H1 (cell line): ENCODE data around the gene NDEL1. TPM values are rescaled to one million over a fixed set of nuclear protein-coding genes. Genes with fewer than 3 reads are reported as not detected.

Experiments
- CTCF ChIA-PET: fragments of 300-600 bp; sonication (Branson Sonifier 250); formaldehyde crosslinking; loops from one replicate; lab custom pipeline; 2021; ENCODE audit not compliant: partially characterized antibody; lab: Charles Lee
- POLR2A ChIA-PET: fragments of 300-600 bp; sonication (Branson Sonifier 250); formaldehyde crosslinking; loops from one replicate; lab custom pipeline; 2021; ENCODE audit warnings: inconsistent platforms; ENCODE audit not compliant: partially characterized antibody; lab: Charles Lee
- DNase-seq, 2 experiments: peaks; one replicate each; pipeline versions ENCODE4 v3.0.0 to v3.0.0-alpha.2; 2010 to 2022; ENCODE audit warnings: low spot score in 2 of 2, low read depth in 1 of 2, mixed read lengths in 1 of 2
- FAIRE-seq: peaks from 2 replicates; lab custom pipeline; 2011; peaks lifted over from hg19 to GRCh38; lab: Jason Lieb, UNC
- H2AFZ ChIP-seq: 2 replicates; pipeline ENCODE4 v1.8.1; 2012; ENCODE audit warnings: low read length, inconsistent platforms
- H2AK5ac ChIP-seq: 2 replicates; pipeline ENCODE4 v1.6.1; 2013; ENCODE audit warnings: low read depth, low read length
- H2BK120ac ChIP-seq: replicated peaks from 2 replicates; pipeline ENCODE3; 2013; ENCODE audit warnings: low read depth, low read length, inconsistent platforms
- H2BK12ac ChIP-seq: 2 replicates; pipeline ENCODE4 v1.6.1; 2013; ENCODE audit warnings: low read depth, low read length
- H2BK15ac ChIP-seq: 2 replicates; pipeline ENCODE4 v1.6.1; 2013; ENCODE audit warnings: low read length
- H2BK20ac ChIP-seq: 2 replicates; pipeline ENCODE4 v1.6.1; 2013; ENCODE audit warnings: low read length
- H2BK5ac ChIP-seq: 2 replicates; pipeline ENCODE4 v1.6.1; 2013; ENCODE audit warnings: low read depth, low read length
- H3K14ac ChIP-seq: 2 replicates; pipeline ENCODE4 v1.6.1; 2013; ENCODE audit warnings: inconsistent platforms; ENCODE audit not compliant: insufficient read length
- H3K18ac ChIP-seq: 2 replicates; pipeline ENCODE4 v1.6.1; 2013; ENCODE audit warnings: low read length; ENCODE audit errors: extremely low read depth
- H3K23ac ChIP-seq: 2 replicates; pipeline ENCODE4 v1.6.1; 2013; ENCODE audit warnings: inconsistent platforms; ENCODE audit not compliant: insufficient read length
- H3K23me2 ChIP-seq: 2 replicates; pipeline ENCODE4 v1.6.1; 2013; ENCODE audit warnings: low read depth, low read length
- H3K27ac ChIP-seq: 2 replicates; pipeline ENCODE4 v1.6.1; 2011; ENCODE audit warnings: low read depth, low read length, inconsistent platforms
- H3K27me3 ChIP-seq, 4 experiments: replicated peaks in 1 of 4; 1 replicate in 1 of 4; 2 replicates in 3 of 4; pipeline versions ENCODE4 v1.6.1 to v1.8.1; 2011 to 2013; ENCODE audit warnings: low read length in 3 of 4, mild to moderate bottlenecking in 3 of 4, inconsistent platforms in 2 of 4, mixed read lengths in 2 of 4, moderate library complexity in 1 of 4; ENCODE audit not compliant: control insufficient read depth in 3 of 4, insufficient read depth in 3 of 4; ENCODE audit errors: extremely low read depth in 1 of 4
- H3K36me3 ChIP-seq, 4 experiments: 2 replicates each; pipeline versions ENCODE4 v1.6.1 to v1.8.1; 2011 to 2013; ENCODE audit warnings: mild to moderate bottlenecking in 4 of 4, low read length in 3 of 4, moderate library complexity in 2 of 4, control low read depth in 1 of 4, inconsistent platforms in 1 of 4; ENCODE audit not compliant: insufficient read depth in 4 of 4, control insufficient read depth in 2 of 4
- H3K4ac ChIP-seq: replicated peaks from 2 replicates; pipeline ENCODE3; 2013; ENCODE audit warnings: low read length, low read depth, mixed read lengths, inconsistent platforms; ENCODE audit not compliant: insufficient read length
- H3K4me1 ChIP-seq, 4 experiments: replicated peaks in 1 of 4; 1 replicate in 1 of 4; 2 replicates in 3 of 4; pipeline versions ENCODE4 v1.6.1 to v1.8.1; 2011 to 2013; ENCODE audit warnings: low read length in 3 of 4, inconsistent platforms in 2 of 4, mixed read lengths in 1 of 4; ENCODE audit not compliant: insufficient read depth in 4 of 4, control insufficient read depth in 3 of 4
- H3K4me2 ChIP-seq, 2 experiments: 2 replicates each; pipeline versions ENCODE4 v1.6.1 to v1.8.1; 2011 to 2013; ENCODE audit warnings: low read depth in 2 of 2, low read length in 2 of 2, control low read depth in 1 of 2, inconsistent platforms in 1 of 2, mild to moderate bottlenecking in 1 of 2; ENCODE audit not compliant: insufficient read depth in 1 of 2
- H3K4me3 ChIP-seq, 4 experiments: fragments of 200-600, 300-600 bp in 1 of 4; sonication (generic), shearing (Covaris generic), sonication (Bioruptor Twin) in 1 of 4; 2 replicates each; pipeline versions ENCODE4 v1.5.1 to v1.8.1; 2011 to 2016; ENCODE audit warnings: low read length in 4 of 4, low read depth in 3 of 4, control low read depth in 2 of 4, inconsistent platforms in 2 of 4, mild to moderate bottlenecking in 2 of 4, mixed read lengths in 1 of 4, moderate library complexity in 1 of 4; ENCODE audit not compliant: insufficient read depth in 2 of 4; ENCODE audit errors: extremely low read depth in 1 of 4
- H3K56ac ChIP-seq: replicated peaks from 2 replicates; pipeline ENCODE3; 2013; ENCODE audit warnings: low read depth, mild to moderate bottlenecking, mixed read lengths, low read length, inconsistent platforms; ENCODE audit not compliant: insufficient read length
- H3K79me1 ChIP-seq: 2 replicates; pipeline ENCODE4 v1.6.1; 2013; ENCODE audit warnings: low read depth, low read length, control low read depth
- H3K79me2 ChIP-seq, 2 experiments: 2 replicates each; pipeline versions ENCODE4 v1.6.1 to v1.8.1; 2012 to 2013; ENCODE audit warnings: low read length in 2 of 2, mild to moderate bottlenecking in 2 of 2, inconsistent platforms in 1 of 2; ENCODE audit not compliant: insufficient read depth in 2 of 2, control insufficient read depth in 1 of 2
- H3K9ac ChIP-seq, 4 experiments: replicated peaks in 1 of 4; 1 replicate in 1 of 4; 2 replicates in 3 of 4; pipeline versions ENCODE4 v1.6.1 to v1.8.1; 2011 to 2013; ENCODE audit warnings: low read depth in 3 of 4, low read length in 3 of 4, control low read depth in 2 of 4, mild to moderate bottlenecking in 2 of 4, moderate library complexity in 2 of 4, inconsistent platforms in 1 of 4; ENCODE audit errors: extremely low read depth in 1 of 4
- H3K9me3 ChIP-seq, 2 experiments: 2 replicates each; pipeline versions ENCODE4 v1.6.1 to v1.8.1; 2012 to 2013; ENCODE audit warnings: mild to moderate bottlenecking in 2 of 2, moderate library complexity in 2 of 2, control low read depth in 1 of 2, inconsistent platforms in 1 of 2, low read depth in 1 of 2, low read length in 1 of 2, mixed read lengths in 1 of 2; ENCODE audit not compliant: insufficient read depth in 2 of 2
- H4K20me1 ChIP-seq, 2 experiments: replicated peaks in 1 of 2; 2 replicates each; pipeline versions ENCODE3 to v1.8.1; 2011 to 2013; ENCODE audit warnings: inconsistent platforms in 2 of 2, low read length in 2 of 2, mild to moderate bottlenecking in 1 of 2; ENCODE audit not compliant: insufficient read depth in 2 of 2, control insufficient read depth in 1 of 2
- H4K5ac ChIP-seq: 2 replicates; pipeline ENCODE4 v1.6.1; 2013; ENCODE audit warnings: low read length, low read depth, mixed read lengths, inconsistent platforms; ENCODE audit not compliant: insufficient read length
- H4K8ac ChIP-seq: 2 replicates; pipeline ENCODE4 v1.8.0; 2013; ENCODE audit warnings: mild to moderate bottlenecking, moderate library complexity, low read length, inconsistent platforms; ENCODE audit not compliant: insufficient read depth; ENCODE audit errors: extremely low read depth
- H4K91ac ChIP-seq: replicated peaks from 2 replicates; pipeline ENCODE3; 2013; ENCODE audit warnings: low read length, mixed read lengths, inconsistent platforms; ENCODE audit not compliant: insufficient read length
- HDAC6 ChIP-seq: IDR thresholded peaks from one replicate; pipeline ENCODE4 v1.7.1; 2012; ENCODE audit warnings: low read depth, mild to moderate bottlenecking, inconsistent platforms, low read length, moderate library complexity
- TCF12 ChIP-seq: IDR thresholded peaks from 2 replicates; pipeline ENCODE4 v1.6.1; 2011; ENCODE audit warnings: low read depth, mild to moderate bottlenecking, low read length
- WGBS, 2 experiments: shearing (Covaris generic) in 1 of 2; methylation state at CpG; one replicate each; pipeline versions ENCODE4 v1.1.6 to v1.1.7; 2013 to 2015; ENCODE audit warnings: low lambda C conversion rate in 2 of 2, mixed read lengths in 2 of 2, inconsistent platforms in 1 of 2, low coverage in 1 of 2, missing lambda C conversion rate in 1 of 2; ENCODE audit not compliant: insufficient replicate concordance in 2 of 2, insufficient coverage in 1 of 2, insufficient read length in 1 of 2; ENCODE audit errors: extremely low coverage in 1 of 2, missing lambda C conversion rate in 1 of 2; 5-methylcytosine and 5-hydroxymethylcytosine counted together
- polyA plus RNA-seq, 7 experiments: library from polyadenylated mRNA; depleted of rRNA in 3 of 7; stranded (reverse) in 5 of 7; unstranded in 2 of 7; fragments of >200 nt in 5 of 7; fragments of 200-250 nt in 2 of 7; gene quantifications; 1 replicate in 5 of 7; 2 replicates in 1 of 7; 4 replicates in 1 of 7; pipeline versions ENCODE4 v1.2.1 to v1.2.3, GENCODE V29; 2011 to 2013; ENCODE audit warnings: missing spikeins in 2 of 7, mixed read lengths in 2 of 7
- total RNA-seq: library from RNA; stranded (reverse); fragmentation: NEBNext Ultra II Directional; extraction: Animal tissue kit (Norgen Biotek cat#: 25700); gene quantifications from 2 replicates; pipeline ENCODE4 v1.2.1, GENCODE V29; 2021

NDEL1 gene
- total and polyA plus RNA-seq, 2 of the 8 experiments (the other 6 are each of a cell fraction or from before 2014, with no cell fraction given) = 31.1 to 32.9 TPM

GRCh38 chr17:8391711-8392110, 44.0 kb upstream of the NDEL1 start:
- Histone ChIP-seq H4K20me1 (peaks cover 0 to 3% of the 10 kb centered on the region in 2 experiments), H3K14ac (no peak overlapping the region), H3K79me2 (no peaks in the 10 kb centered on the region), H3K18ac (no peak overlapping the region; the same call in 1 of the 2 replicates), H3K27ac (no peak overlapping the region), H2BK5ac (no peak overlapping the region; the same call in 1 of the 2 replicates), H2BK20ac (no peak overlapping the region), H3K4ac (no peak overlapping the region), H3K4me1 (peaks cover 4 to 12% (median 4%) of the 10 kb centered on the region in 4 experiments; a peak in 6 of 7 replicates), H3K23me2 (peaks cover 4% of the 10 kb centered on the region; the same call in 1 of the 2 replicates), H3K36me3 (no peaks in the 10 kb centered on the region), H4K8ac (no peak overlapping the region), H4K5ac (no peak overlapping the region), H3K23ac (no peak overlapping the region), H3K4me2 (peak overlapping the region; percentile 3 to 26; a peak in 1 of 4 replicates), H2AFZ (no peak overlapping the region), H3K9ac (no peak overlapping the region), H2BK12ac (no peak overlapping the region), H3K27me3 (no peaks in the 10 kb centered on the region), H3K4me3 (no peak overlapping the region), H3K9me3 (no peaks in the 10 kb centered on the region), H2BK120ac (no peak overlapping the region), H3K79me1 (no peaks in the 10 kb centered on the region; the same call in 1 of the 2 replicates), H4K91ac (no peak overlapping the region), H3K56ac (no peak overlapping the region), H2AK5ac (no peak overlapping the region), H2BK15ac (no peak overlapping the region)
- WGBS, 2 experiments = 74% methylated on average over 9 of the region's 9 CpGs; no CpG with 5 or more reads in 1 of the 2 experiments
- ChIA-PET POLR2A (interaction anchor here (2.7 to 4.7 kb wide), 2 partner anchors 8 to 44 kb away, joined by 7 to 51 read pairs; partner anchors contain the start of genes NDEL1 and RPL26), CTCF (interaction anchor here (0.8 to 2.0 kb wide), 4 partner anchors 10 to 394 kb away, joined by 3 to 8 read pairs (median 4); no protein-coding TSS in a partner anchor)
- DNase-seq = no peak
- FAIRE-seq = no peak
- TF ChIP-seq TCF12 (no peak), HDAC6 (no peak)
